ENCODE measurements around the gene DUSP6.

Gene DUSP6

GRCh38 chr12:89349814-89350213 is 2.5 kb downstream of the DUSP6 start:
- H4K20me1 ChIP-seq (ENCODE audit: control insufficient read depth, insufficient read depth, low read depth, low read length), result no peaks in the 10 kb centered on the region
- no peak overlapping the region for H3K27ac ChIP-seq (ENCODE audit: low read depth, low read length)
- H3K36me3 ChIP-seq (ENCODE audit: control insufficient read depth, low read length), result no peaks in the 10 kb centered on the region
- no peaks in the 10 kb centered on the region for H3K79me2 ChIP-seq (ENCODE audit: control insufficient read depth, low read length)
- peak overlapping the region; percentile 77 for H3K4me3 ChIP-seq (ENCODE audit: low read length)
- peak overlapping the region; percentile 80 for H3K4me2 ChIP-seq (ENCODE audit: low read length)
- H3K4me1 ChIP-seq (ENCODE audit: control insufficient read depth, low read length), result peaks cover 87% of the 10 kb centered on the region
- H3K9me3 ChIP-seq (ENCODE audit: control insufficient read depth, insufficient read depth, low read length), result no peaks in the 10 kb centered on the region
- H3K27me3 ChIP-seq (ENCODE audit: control insufficient read depth, low read length), result peaks cover 85% of the 10 kb centered on the region
- no peaks in the 10 kb centered on the region for H3K9me2 ChIP-seq (replicated peaks; ENCODE audit: control insufficient read depth, low read length)
- peak; percentile 46; the same call in 1 of the 2 replicates for TF ChIP-seq EZH2phosphoT487 (IDR thresholded peaks at IDR 0.05; ENCODE audit: borderline replicate concordance, low read length)
- no peak for TF ChIP-seq CTCF (IDR thresholded peaks at IDR 0.05; ENCODE audit: low read depth, low read length, poor library complexity, severe bottlenecking)
- peaks cover 22% of the 10 kb centered on the region for H3F3A ChIP-seq (ENCODE audit: control insufficient read depth, insufficient read depth)

GRCh38 chr12:89348894-89349699 is 3.2 kb downstream of the DUSP6 start:
- peaks cover 81% of the 10 kb centered on the region for H3K4me1 ChIP-seq (ENCODE audit: control insufficient read depth, low read length)
- no peaks in the 10 kb centered on the region for H3K9me3 ChIP-seq (ENCODE audit: control insufficient read depth, insufficient read depth, low read length)
- H3K4me2 ChIP-seq (ENCODE audit: low read length), result peak overlapping the region; percentile 80
- TF ChIP-seq EZH2phosphoT487 (IDR thresholded peaks at IDR 0.05; ENCODE audit: borderline replicate concordance, low read length) (no peak), CTCF (IDR thresholded peaks at IDR 0.05; ENCODE audit: low read depth, low read length, poor library complexity, severe bottlenecking) (no peak)
- no peaks in the 10 kb centered on the region for H3K79me2 ChIP-seq (ENCODE audit: control insufficient read depth, low read length)
- H4K20me1 ChIP-seq (ENCODE audit: control insufficient read depth, insufficient read depth, low read depth, low read length), result no peaks in the 10 kb centered on the region
- H3F3A ChIP-seq (ENCODE audit: control insufficient read depth, insufficient read depth), result peaks cover 22% of the 10 kb centered on the region
- no peaks in the 10 kb centered on the region for H3K9me2 ChIP-seq (replicated peaks; ENCODE audit: control insufficient read depth, low read length)
- peaks cover 86% of the 10 kb centered on the region for H3K27me3 ChIP-seq (ENCODE audit: control insufficient read depth, low read length)
- no peak overlapping the region for H3K27ac ChIP-seq (ENCODE audit: low read depth, low read length)
- no peaks in the 10 kb centered on the region for H3K36me3 ChIP-seq (ENCODE audit: control insufficient read depth, low read length)
- H3K4me3 ChIP-seq (ENCODE audit: low read length), result no peak overlapping the region

GRCh38 chr12:89347325-89347829 is 4.9 kb downstream of the DUSP6 start:
- no peaks in the 10 kb centered on the region for H3K36me3 ChIP-seq (ENCODE audit: control insufficient read depth, low read length)
- H4K20me1 ChIP-seq (ENCODE audit: control insufficient read depth, insufficient read depth, low read depth, low read length), result no peaks in the 10 kb centered on the region
- no peak for TF ChIP-seq EZH2phosphoT487 (IDR thresholded peaks at IDR 0.05; ENCODE audit: borderline replicate concordance, low read length)
- no peak for TF ChIP-seq CTCF (IDR thresholded peaks at IDR 0.05; ENCODE audit: low read depth, low read length, poor library complexity, severe bottlenecking)
- no peaks in the 10 kb centered on the region for H3K9me3 ChIP-seq (ENCODE audit: control insufficient read depth, insufficient read depth, low read length)
- peaks cover 64% of the 10 kb centered on the region for H3K4me1 ChIP-seq (ENCODE audit: control insufficient read depth, low read length)
- H3K27ac ChIP-seq (ENCODE audit: low read depth, low read length), result peak overlapping the region; percentile 73
- H3K79me2 ChIP-seq (ENCODE audit: control insufficient read depth, low read length), result no peaks in the 10 kb centered on the region
- no peaks in the 10 kb centered on the region for H3K9me2 ChIP-seq (replicated peaks; ENCODE audit: control insufficient read depth, low read length)
- H3F3A ChIP-seq (ENCODE audit: control insufficient read depth, insufficient read depth), result peaks cover 14% of the 10 kb centered on the region
- H3K27me3 ChIP-seq (ENCODE audit: control insufficient read depth, low read length), result peaks cover 86% of the 10 kb centered on the region
- peak overlapping the region; percentile 60 for H3K4me2 ChIP-seq (ENCODE audit: low read length)
- peak overlapping the region; percentile 57 for H3K4me3 ChIP-seq (ENCODE audit: low read length)
